Fibroblast of lung (primary cell): ENCODE results near the gene GMCL2. TPM values are rescaled to one million over a fixed set of nuclear protein-coding genes. Genes with fewer than 3 reads are reported as not detected.

Experiments used
- DNase-seq, 2 donors: peaks; one replicate each; pipeline versions ENCODE4 v3.0.0 to v3.0.0-alpha.2; 2010; ENCODE audit warnings: low read depth in 2 of 2
- H2AFZ ChIP-seq: 2 replicates; pipeline ENCODE4 v1.5.1; 2012; ENCODE audit warnings: low read length, control low read depth, inconsistent platforms
- H3K27ac ChIP-seq: 2 replicates; pipeline ENCODE4 v1.5.1; 2011; ENCODE audit warnings: low read length, control low read depth; ENCODE audit not compliant: insufficient read depth
- H3K27me3 ChIP-seq: 2 replicates; pipeline ENCODE4 v1.5.1; 2011; ENCODE audit warnings: mild to moderate bottlenecking, low read length; ENCODE audit not compliant: control insufficient read depth, insufficient read depth
- H3K36me3 ChIP-seq: 2 replicates; pipeline ENCODE4 v1.5.1; 2011; ENCODE audit warnings: low read length; ENCODE audit not compliant: control insufficient read depth, insufficient read depth
- H3K4me1 ChIP-seq: 2 replicates; pipeline ENCODE4 v1.5.1; 2011; ENCODE audit warnings: low read length; ENCODE audit not compliant: control insufficient read depth, insufficient read depth; ENCODE audit errors: extremely low read depth
- H3K4me2 ChIP-seq: 2 replicates; pipeline ENCODE4 v1.5.1; 2011; ENCODE audit warnings: low read length, control low read depth; ENCODE audit not compliant: insufficient read depth; ENCODE audit errors: extremely low read depth
- H3K4me3 ChIP-seq, 4 experiments: fragments of 200-600 bp in 1 of 4; sonication (generic) in 1 of 4; replicated peaks in 1 of 4; 2 replicates each; pipeline ENCODE4 v1.5.1; 2011 to 2016; ENCODE audit warnings: low read length in 4 of 4, low read depth in 3 of 4, mild to moderate bottlenecking in 3 of 4, control low read depth in 2 of 4, inconsistent platforms in 1 of 4, mixed read lengths in 1 of 4; ENCODE audit not compliant: insufficient read depth in 1 of 4; ENCODE audit errors: control extremely low read depth in 1 of 4
- H3K79me2 ChIP-seq: 2 replicates; pipeline ENCODE4 v1.5.1; 2012; ENCODE audit warnings: mild to moderate bottlenecking, low read length, inconsistent platforms; ENCODE audit not compliant: control insufficient read depth, insufficient read depth
- H3K9ac ChIP-seq: 2 replicates; pipeline ENCODE4 v1.5.1; 2011; ENCODE audit warnings: mild to moderate bottlenecking, low read length, control low read depth; ENCODE audit not compliant: insufficient read depth
- H3K9me3 ChIP-seq: 2 replicates; pipeline ENCODE4 v1.5.1; 2012; ENCODE audit warnings: low read depth, low read length; ENCODE audit not compliant: control insufficient read depth, insufficient read depth
- H4K20me1 ChIP-seq: 2 replicates; pipeline ENCODE4 v1.5.1; 2011; ENCODE audit warnings: low read length; ENCODE audit not compliant: control insufficient read depth, insufficient read depth; ENCODE audit errors: extremely low read depth
- CTCF ChIP-seq, 2 donors: IDR thresholded peaks in 1 of 2; conservative IDR thresholded peaks in 1 of 2; 1 replicate in 1 of 2; 2 replicates in 1 of 2; pipeline ENCODE4 v1.5.1; 2011 to 2012; ENCODE audit warnings: low read length in 2 of 2, control low read depth in 1 of 2, inconsistent platforms in 1 of 2, low read depth in 1 of 2, mild to moderate bottlenecking in 1 of 2
- EZH2 ChIP-seq: IDR thresholded peaks from 2 replicates; pipeline ENCODE4 v1.5.1; 2012; ENCODE audit warnings: low read length, control low read depth, mild to moderate bottlenecking; ENCODE audit errors: missing control alignments
- polyA plus RNA-seq, 2 donors: library from polyadenylated mRNA; depleted of rRNA in 1 of 2; stranded (reverse) in 1 of 2; unstranded in 1 of 2; fragments of >200 nt; gene quantifications; 2 replicates each; pipeline ENCODE4 v1.2.1, GENCODE V29; 2011 to 2012; ENCODE audit warnings: missing spikeins in 1 of 2
- total RNA-seq: library from RNA; depleted of rRNA; stranded (reverse); fragments of >200 nt; gene quantifications from 2 replicates; pipeline ENCODE4 v1.2.1, GENCODE V29; 2014

Gene GMCL2
- total and polyA plus RNA-seq, 2 donors (not counting 1 experiment from before 2014, with no cell fraction given): under 0.01 TPM; not detected in 1

GRCh38 chr5:178228609-178229008 is 41.4 kb upstream of the GMCL2 start:
- no peak overlapping the region for H2AFZ ChIP-seq
- H3K4me3 ChIP-seq: no peak overlapping the region
- no peak overlapping the region for H3K27ac ChIP-seq
- H3K27me3 ChIP-seq: no peaks in the 10 kb centered on the region
- no peak for TF ChIP-seq CTCF (conservative IDR thresholded peaks at IDR 0.05 in 1 of 2, IDR thresholded peaks at IDR 0.05 in 1 of 2; ENCODE audit: low read depth in 1 of 2, low read length in 2 of 2)
- no peak for TF ChIP-seq EZH2
- H3K36me3 ChIP-seq: peaks cover 23% of the 10 kb centered on the region
- H4K20me1 ChIP-seq: no peaks in the 10 kb centered on the region
- H3K9ac ChIP-seq: no peak overlapping the region
- no peaks in the 10 kb centered on the region for H3K9me3 ChIP-seq
- H3K4me2 ChIP-seq: no peak overlapping the region
- H3K4me1 ChIP-seq: peaks cover 6% of the 10 kb centered on the region
- peaks cover 18% of the 10 kb centered on the region for H3K79me2 ChIP-seq
- DNase-seq: no peak

- no peak for DNase-seq
- H3K79me2 ChIP-seq: peaks cover 18% of the 10 kb centered on the region
- H2AFZ ChIP-seq: no peak overlapping the region
- no peak overlapping the region for H3K27ac ChIP-seq
- H3K9me3 ChIP-seq: no peaks in the 10 kb centered on the region
- no peak overlapping the region for H3K4me3 ChIP-seq
- H3K4me1 ChIP-seq: peaks cover 6% of the 10 kb centered on the region
- H3K36me3 ChIP-seq: peaks cover 23% of the 10 kb centered on the region
- H4K20me1 ChIP-seq: no peaks in the 10 kb centered on the region
- H3K9ac ChIP-seq: no peak overlapping the region
- H3K4me2 ChIP-seq: no peak overlapping the region
- H3K27me3 ChIP-seq: no peaks in the 10 kb centered on the region
- TF ChIP-seq CTCF (conservative IDR thresholded peaks at IDR 0.05 in 1 of 2, IDR thresholded peaks at IDR 0.05 in 1 of 2; ENCODE audit: low read depth in 1 of 2, low read length in 2 of 2): no peak
- TF ChIP-seq EZH2: no peak
Measured at GRCh38 chr5:178227929-178228328, 40.8 kb upstream of the GMCL2 start.

- TF ChIP-seq CTCF (conservative IDR thresholded peaks at IDR 0.05 in 1 of 2, IDR thresholded peaks at IDR 0.05 in 1 of 2; ENCODE audit: low read depth in 1 of 2, low read length in 2 of 2): no peak
- TF ChIP-seq EZH2: no peak
- no peaks in the 10 kb centered on the region for H4K20me1 ChIP-seq
Measured at GRCh38 chr5:178227138-178227659, 40.0 kb upstream of the GMCL2 start.

More at GRCh38 chr5:178227138-178227659, 40.0 kb upstream of the GMCL2 start:
- H2AFZ ChIP-seq: no peak overlapping the region
- peaks cover 23% of the 10 kb centered on the region for H3K36me3 ChIP-seq
- no peaks in the 10 kb centered on the region for H3K27me3 ChIP-seq
- no peak overlapping the region for H3K4me2 ChIP-seq
- H3K9ac ChIP-seq: no peak overlapping the region
- H3K27ac ChIP-seq: no peak overlapping the region
- peaks cover 18% of the 10 kb centered on the region for H3K79me2 ChIP-seq
- DNase-seq: peak in 1 of 2 donors; percentile 57
- H3K4me1 ChIP-seq: peaks cover 6% of the 10 kb centered on the region
- H3K9me3 ChIP-seq: no peaks in the 10 kb centered on the region
- no peak overlapping the region for H3K4me3 ChIP-seq
